SK-N-MC (cell line): ENCODE results near the gene PACRG.

Source experiments
- EZH2 ChIP-seq: fragments of 200-600 bp; sonication (generic); IDR thresholded peaks from one replicate; pipeline ENCODE4 v1.6.1; 2017; ENCODE audit warnings: antibody characterized with exemption
- FOXP2 ChIP-seq: optimal IDR thresholded peaks from 2 replicates; pipeline ENCODE3; 2011; ENCODE audit warnings: mild to moderate bottlenecking, moderate library complexity; ENCODE audit not compliant: insufficient read depth; ENCODE audit errors: extremely low read length, control extremely low read depth
- POLR2AphosphoS5 ChIP-seq: IDR thresholded peaks from 2 replicates; pipeline ENCODE4 v1.6.1; 2012; ENCODE audit warnings: mild to moderate bottlenecking, low read depth, low read length, borderline replicate concordance

- TF ChIP-seq EZH2 (no peak), POLR2AphosphoS5 (no peak), FOXP2 (no peak)
These were observed 500.3 kb downstream of the PACRG start for GRCh38 chr6:163228041-163228440.
